PC-3 (cell line): ENCODE measurements around the gene CEACAM3. TPM values are rescaled to one million over a fixed set of nuclear protein-coding genes. Genes with fewer than 3 reads are reported as not detected.

ENCODE experiments used
- ATAC-seq: fragments of 200-7000 bp; cut with Tn5 transposase; 2 replicates; pipeline ENCODE4 v1.9.1; 2020; ENCODE audit warnings: mild to moderate bottlenecking, moderate library complexity
- Bru-seq: library from RNA; stranded (reverse); fragments of 400-500 nt; gene quantifications from one replicate; lab custom pipeline; 2021; lab: Mats Ljungman, UMichigan
- BruChase-seq, 2 experiments: library from RNA; stranded (reverse); fragments of 400-500 nt; gene quantifications; one replicate each; lab custom pipeline; 2021; lab: Mats Ljungman, UMichigan
- BruUV-seq: library from RNA; stranded (reverse); fragments of 400-500 nt; replicated peaks from 2 replicates; lab custom pipeline; 2021; lab: Mats Ljungman, UMichigan
- CTCF ChIA-PET: fragments of 300-600 bp; sonication (Branson Sonifier 250); formaldehyde crosslinking; loops from one replicate; lab custom pipeline; 2022; ENCODE audit warnings: antibody characterized with exemption; lab: Charles Lee
- POLR2A ChIA-PET: fragments of 300-600 bp; sonication (Branson Sonifier 250); formaldehyde crosslinking; loops from one replicate; lab custom pipeline; 2022; ENCODE audit warnings: antibody characterized with exemption; ENCODE audit not compliant: unreplicated experiment; lab: Charles Lee
- DNase-seq: peaks from one replicate; pipeline ENCODE4 v3.0.0-alpha.2; 2015
- H2AFZ ChIP-seq: fragments of 300-600 bp; sonication (generic); 2 replicates; pipeline ENCODE4 v1.6.0; 2016; ENCODE audit warnings: antibody characterized with exemption, low read length
- H3F3A ChIP-seq: fragments of 300-600 bp; sonication (generic); one replicate; pipeline ENCODE4 v1.6.0; 2017; ENCODE audit warnings: antibody characterized with exemption, low read length, control low read depth, mild to moderate bottlenecking; ENCODE audit not compliant: unreplicated experiment
- H3K27ac ChIP-seq: fragments of 300-600 bp; sonication (generic); 2 replicates; pipeline ENCODE4 v1.5.1; 2016; ENCODE audit warnings: mild to moderate bottlenecking, low read length
- H3K27me3 ChIP-seq: fragments of 300-600 bp; sonication (generic); 2 replicates; pipeline ENCODE4 v1.6.1; 2016; ENCODE audit warnings: low read length, mixed read lengths
- H3K36me3 ChIP-seq: fragments of 300-600 bp; sonication (generic); 2 replicates; pipeline ENCODE4 v1.6.1; 2016; ENCODE audit warnings: low read depth, mixed run types, low read length, mixed read lengths
- H3K4me1 ChIP-seq: fragments of 300-600 bp; sonication (generic); 2 replicates; pipeline ENCODE4 v1.5.1; 2016; ENCODE audit warnings: low read length; ENCODE audit not compliant: insufficient read depth
- H3K4me2 ChIP-seq: fragments of 300-600 bp; sonication (generic); 2 replicates; pipeline ENCODE4 v1.6.0; 2016; ENCODE audit warnings: low read length
- H3K4me3 ChIP-seq: fragments of 300-600 bp; sonication (generic); 2 replicates; pipeline ENCODE4 v1.5.1; 2016; ENCODE audit warnings: mild to moderate bottlenecking, low read length, mixed read lengths
- H3K79me2 ChIP-seq: fragments of 300-600 bp; sonication (generic); 2 replicates; pipeline ENCODE4 v1.6.1; 2017; ENCODE audit warnings: low read length, mixed read lengths
- H3K9ac ChIP-seq: fragments of 300-600 bp; sonication (generic); 2 replicates; pipeline ENCODE4 v1.6.0; 2016; ENCODE audit warnings: mild to moderate bottlenecking, low read length
- H3K9me2 ChIP-seq: fragments of 300-600 bp; sonication (generic); replicated peaks from 2 replicates; pipeline ENCODE4 v1.6.1; 2016; ENCODE audit warnings: mixed run types, low read length, mixed read lengths
- H3K9me3 ChIP-seq: fragments of 300-600 bp; sonication (generic); 2 replicates; pipeline ENCODE4 v1.6.1; 2016; ENCODE audit warnings: low read length, mixed read lengths
- H4K20me1 ChIP-seq: fragments of 300-600 bp; sonication (generic); 2 replicates; pipeline ENCODE4 v1.6.1; 2016; ENCODE audit warnings: low read length, mixed read lengths
- CTCF ChIP-seq: fragments of 300-600 bp; sonication (generic); conservative IDR thresholded peaks from 2 replicates; pipeline ENCODE4 v1.5.1; 2017; ENCODE audit warnings: antibody characterized with exemption, low read depth, mild to moderate bottlenecking, low read length
- EZH2 ChIP-seq: fragments of 300-600 bp; sonication (generic); IDR thresholded peaks from one replicate; pipeline ENCODE4 v1.6.1; 2017; ENCODE audit warnings: antibody characterized with exemption, mild to moderate bottlenecking, low read length; ENCODE audit not compliant: unreplicated experiment
- EZH2phosphoT487 ChIP-seq: fragments of 300-600 bp; sonication (generic); IDR thresholded peaks from 2 replicates; pipeline ENCODE4 v1.6.1; 2018; ENCODE audit warnings: mild to moderate bottlenecking, antibody characterized with exemption, low read length, borderline replicate concordance
- intact Hi-C: fragments of 100-400 bp; cut with micrococcal nuclease; formaldehyde crosslinking; loops from 2 replicates; pipeline ENCODE4 v1.9.0; 2023
- long read RNA-seq: library from polyadenylated mRNA; unstranded; transcript quantifications from one replicate; pipeline ENCODE4 v2.0.0, GENCODE V29; 2021; ENCODE audit not compliant: unreplicated experiment
- total RNA-seq: library from RNA; depleted of rRNA; stranded (reverse); fragments of >200 nt; gene quantifications from 2 replicates; pipeline ENCODE4 v1.2.3, GENCODE V29; 2014; rRNA removed

CEACAM3 gene
- not detected in 2 replicates for total RNA-seq
- Bru-seq, nascent RNA = percentile 25 among the genes with signal in this experiment
- BruChase-seq, experiment 1, labeled RNA remaining after a 6-hour chase = percentile 9 among the genes with signal in this experiment
- percentile 16 among the genes with signal in this experiment for BruChase-seq, experiment 2, labeled RNA remaining after a 2-hour chase
- long read RNA-seq, partial matches to known transcripts = 0 of 2 reads
- long read RNA-seq, other reads (novel, unspliced or antisense) = 2 of 2 reads

- intact Hi-C loops = loop anchor here (10.0 kb wide), 1 partner anchor 158 kb away; the partner anchor contains the start of gene RABAC1
- ATAC-seq (no peak), DNase-seq (no peak)
- ChIA-PET POLR2A (interaction anchor here (0.6 kb wide), 1 partner anchor 21 kb away, joined by 3 read pairs; no protein-coding TSS in a partner anchor), CTCF (no interaction called here)
- peak within 1 kb of the TSS; percentile 98 for H3K9ac ChIP-seq
- H3K9me2 ChIP-seq = no peaks in the 10 kb centered on the region
- H3F3A ChIP-seq = peaks cover 7% of the 10 kb centered on the region
- H3K9me3 ChIP-seq = no peaks in the 10 kb centered on the region
- peak within 1 kb of the TSS; percentile 10; the same call in 1 of the 2 replicates for H3K4me2 ChIP-seq
- H3K4me1 ChIP-seq = peaks cover 70% of the 10 kb centered on the region
- H3K79me2 ChIP-seq = no peaks in the 10 kb centered on the region
- H3K27me3 ChIP-seq = no peaks in the 10 kb centered on the region
- H2AFZ ChIP-seq = no peak within 1 kb of the TSS
- no peak within 1 kb of the TSS for H3K4me3 ChIP-seq
- no peaks in the 10 kb centered on the region for H3K36me3 ChIP-seq
- H3K27ac ChIP-seq = peak within 1 kb of the TSS; percentile 100
- BruUV-seq = no TSS peak
- H4K20me1 ChIP-seq = no peaks in the 10 kb centered on the region
- TF ChIP-seq EZH2 (no peak), EZH2phosphoT487 (no peak), CTCF (no peak)
These were observed at the start of gene CEACAM3 for GRCh38 chr19:41796362-41796761. CEACAM3 (plus strand) TSS chr19:41796587; CDS start chr19:41796678, 91 bp downstream.

- intact Hi-C loops = loop anchor here (1.0 to 5.0 kb wide), 2 partner anchors 39 to 104 kb away; no protein-coding TSS in a partner anchor
- ATAC-seq (peak; percentile 90), DNase-seq (peak; percentile 76)
- Histone ChIP-seq H3K79me2 (no peaks in the 10 kb centered on the region), H3K4me3 (no peak overlapping the region), H3K9ac (no peak overlapping the region), H3K27ac (no peak overlapping the region), H3K36me3 (no peaks in the 10 kb centered on the region), H3K4me1 (peaks cover 11% of the 10 kb centered on the region; the same call in 1 of the 2 replicates), H2AFZ (no peak overlapping the region), H3F3A (no peaks in the 10 kb centered on the region), H3K27me3 (no peaks in the 10 kb centered on the region), H3K9me2 (no peaks in the 10 kb centered on the region), H3K9me3 (no peaks in the 10 kb centered on the region), H3K4me2 (no peak overlapping the region), H4K20me1 (no peaks in the 10 kb centered on the region)
- no TSS peak for BruUV-seq
- POLR2A ChIA-PET = no interaction called here
- peak; percentile 76 for TF ChIP-seq CTCF
- TF ChIP-seq EZH2phosphoT487 = no peak
- CTCF ChIA-PET = interaction anchor here (1.6 kb wide), 1 partner anchor 38 kb away, joined by 3 read pairs; no protein-coding TSS in a partner anchor
These were observed 49.7 kb upstream of the CEACAM3 start for GRCh38 chr19:41746593-41747227.
